GM12878 (cell line): Measurements from ENCODE around the gene UVSSA. TPM values are rescaled to one million over a fixed set of nuclear protein-coding genes. Genes with fewer than 3 reads are reported as not detected.

Experiments used
- ATAC-seq: fragments of 200-7000 bp; cut with Tn5 transposase; 3 replicates; pipeline ENCODE4 v1.9.1; 2020; ENCODE audit warnings: mild to moderate bottlenecking, moderate library complexity
- BruUV-seq: library from RNA; stranded (reverse); fragments of 400-500 nt; replicated peaks from 2 replicates; lab custom pipeline; 2021; lab: Mats Ljungman, UMichigan
- CTCF ChIA-PET: fragments of 300-600 bp; sonication (Branson Sonifier 250); formaldehyde crosslinking; extraction: SDS; loops from one replicate; lab custom pipeline; 2021; ENCODE audit warnings: inconsistent platforms; lab: Yijun Ruan, JAX
- POLR2A ChIA-PET: fragments of 350-600 bp; formaldehyde crosslinking; extraction: SDS; loops from one replicate; lab custom pipeline; 2021; ENCODE audit warnings: inconsistent platforms; lab: Charles Lee
- RAD21 ChIA-PET: fragments of 300-600 bp; sonication (Branson Sonifier 250); formaldehyde crosslinking; loops from one replicate; lab custom pipeline; 2023; ENCODE audit warnings: antibody characterized with exemption; ENCODE audit not compliant: unreplicated experiment; lab: Charles Lee
- SMC1A ChIA-PET: fragments of 300-600 bp; sonication (Branson Sonifier 250); formaldehyde crosslinking; loops from one replicate; lab custom pipeline; 2023; ENCODE audit not compliant: unreplicated experiment, uncharacterized antibody; lab: Charles Lee
- DNase-seq: peaks from one replicate; pipeline ENCODE4 v3.0.0-alpha.2; 2011; ENCODE audit warnings: low read depth, low spot score
- FAIRE-seq: peaks from 3 replicates; lab custom pipeline; 2011; peaks lifted over from hg19 to GRCh38; lab: Jason Lieb, UNC
- H2AFZ ChIP-seq: 2 replicates; pipeline ENCODE4 v1.6.0; 2011; ENCODE audit warnings: low read depth, low read length, control low read depth; ENCODE audit not compliant: control insufficient read depth
- H3K27ac ChIP-seq: 2 replicates; pipeline ENCODE4 v1.5.1; 2011; ENCODE audit warnings: control low read depth; ENCODE audit not compliant: control insufficient read depth, insufficient read depth
- H3K27me3 ChIP-seq, 2 experiments: replicated peaks in 1 of 2; 2 replicates each; pipeline versions ENCODE4 v1.6.0 to v1.6.1; 2011; ENCODE audit warnings: low read length in 1 of 2; ENCODE audit not compliant: control insufficient read depth in 2 of 2, insufficient read depth in 2 of 2
- H3K36me3 ChIP-seq, 2 experiments: 2 replicates each; pipeline ENCODE4 v1.5.1; 2011; ENCODE audit warnings: low read length in 1 of 2; ENCODE audit not compliant: control insufficient read depth in 2 of 2, insufficient read depth in 2 of 2
- H3K4me1 ChIP-seq: 2 replicates; pipeline ENCODE4 v1.6.1; 2011; ENCODE audit warnings: mild to moderate bottlenecking, low read length, moderate library complexity, mixed read lengths; ENCODE audit not compliant: control insufficient read depth, insufficient read depth
- H3K4me2 ChIP-seq: 2 replicates; pipeline ENCODE4 v1.6.0; 2011; ENCODE audit warnings: control low read depth; ENCODE audit not compliant: control insufficient read depth, insufficient read depth
- H3K4me3 ChIP-seq: fragments of 200-600 bp; sonication (generic); 2 replicates; pipeline ENCODE4 v1.5.1; 2016
- H3K79me2 ChIP-seq: 2 replicates; pipeline ENCODE4 v1.6.0; 2011; ENCODE audit warnings: low read length; ENCODE audit not compliant: control insufficient read depth, insufficient read depth
- H3K9ac ChIP-seq: 2 replicates; pipeline ENCODE4 v1.8.0; 2011; ENCODE audit warnings: low read length, control low read depth, mixed read lengths; ENCODE audit not compliant: control insufficient read depth, insufficient read depth
- H3K9me3 ChIP-seq: replicated peaks from 3 replicates; pipeline ENCODE4 v1.5.1; 2011; ENCODE audit warnings: mild to moderate bottlenecking, low read length; ENCODE audit not compliant: control insufficient read depth, insufficient read depth
- H4K20me1 ChIP-seq: 2 replicates; pipeline ENCODE4 v1.6.0; 2011; ENCODE audit not compliant: control insufficient read depth, insufficient read depth
- EZH2 ChIP-seq: IDR thresholded peaks from 2 replicates; pipeline ENCODE4 v1.6.1; 2012; ENCODE audit warnings: low read depth, mild to moderate bottlenecking, control low read depth, inconsistent platforms, low read length, borderline replicate concordance; ENCODE audit not compliant: control insufficient read depth
- GATAD2B ChIP-seq: fragments of 450-650 bp; conservative IDR thresholded peaks from 2 replicates; pipeline ENCODE4 v1.6.1; 2017; ENCODE audit warnings: low read depth, mild to moderate bottlenecking, moderate library complexity
- HDGF ChIP-seq: fragments of 450-650 bp; IDR thresholded peaks from 2 replicates; pipeline ENCODE4 v1.6.1; 2016; ENCODE audit warnings: antibody characterized with exemption
- IRF4 ChIP-seq: IDR thresholded peaks from 2 replicates; pipeline ENCODE4 v1.6.1; 2011; ENCODE audit warnings: low read depth, low read length
- MTA3 ChIP-seq: IDR thresholded peaks from 2 replicates; pipeline ENCODE4 v1.6.1; 2012; ENCODE audit warnings: low read length, inconsistent platforms, borderline replicate concordance
- MYC ChIP-seq: IDR thresholded peaks from 2 replicates; pipeline ENCODE4 v1.6.1; 2011; ENCODE audit warnings: mild to moderate bottlenecking, low read length, moderate library complexity, inconsistent platforms; ENCODE audit not compliant: insufficient read depth, insufficient replicate concordance, insufficient read length, severe bottlenecking
- POLR2A ChIP-seq: IDR thresholded peaks from 2 replicates; pipeline ENCODE4 v1.6.1; 2011; ENCODE audit warnings: low read depth, mild to moderate bottlenecking, low read length
- POLR2AphosphoS2 ChIP-seq: IDR thresholded peaks from 2 replicates; pipeline ENCODE4 v1.6.1; 2011; ENCODE audit warnings: low read depth, mild to moderate bottlenecking, low read length, improper control_type of control experiment, moderate library complexity
- WGBS: methylation state at CpG from one replicate; pipeline ENCODE4 v1.1.6; 2016; ENCODE audit warnings: low lambda C conversion rate; ENCODE audit not compliant: insufficient replicate concordance, insufficient coverage; ENCODE audit errors: missing lambda C conversion rate; 5-methylcytosine and 5-hydroxymethylcytosine counted together
- in situ Hi-C: fragments of 300-500 bp; cut with MboI; formaldehyde crosslinking; loops from 9 replicates; pipeline ENCODE4 v1.14.3; 2018; ENCODE audit warnings: mixed read lengths
- intact Hi-C: fragments of 100-400 bp; cut with micrococcal nuclease; formaldehyde crosslinking; loops from one replicate; pipeline ENCODE4 v1.14.2; 2022; ENCODE audit not compliant: unreplicated experiment
- polyA plus RNA-seq, 11 experiments: library from polyadenylated mRNA; depleted of rRNA in 4 of 11; unstranded in 6 of 11; stranded (reverse) in 5 of 11; fragments of >200 nt; fragmentation: Nextera tagmentation in 4 of 11; fragmentation: Illumina TruSeq in 1 of 11; extraction: Ambion mirVana in 4 of 11; extraction: Trizol in 1 of 11; gene quantifications; 1 replicate in 1 of 11; 2 replicates in 10 of 11; pipeline versions ENCODE4 v1.2.1 to v1.2.3, GENCODE V29; 2011 to 2016; ENCODE audit warnings: inconsistent platforms in 2 of 11, missing spikeins in 2 of 11, low read depth in 1 of 11
- total RNA-seq, 4 experiments: library from RNA; depleted of rRNA in 3 of 4; stranded (reverse); fragments of >200 nt in 3 of 4; fragmentation: Illumina TruSeq in 1 of 4; extraction: Trizol in 1 of 4; gene quantifications; 2 replicates each; pipeline versions ENCODE4 v1.2.1 to v1.2.3, GENCODE V29; 2013 to 2021
- TF ChIP-seq, protein P1 (sequence below): IDR thresholded peaks from 2 replicates; pipeline ENCODE4 v1.6.1; 2011; ENCODE audit warnings: low read depth, low read length, improper control_type of control experiment, borderline replicate concordance
- TF ChIP-seq, protein P2 (sequence below): fragments of 450-650 bp; formaldehyde crosslinking; IDR thresholded peaks from 2 replicates; pipeline ENCODE4 v1.4.0; 2020; ENCODE audit warnings: mild to moderate bottlenecking, moderate library complexity
- TF ChIP-seq, protein P3 (sequence below): IDR thresholded peaks from 2 replicates; pipeline ENCODE4 v1.6.1; 2012; ENCODE audit warnings: low read depth, low read length, improper control_type of control experiment

The UVSSA gene
- total and polyA plus RNA-seq, 10 of the 15 experiments (the other 5 are each of a cell fraction or from before 2014, with no cell fraction given), result 0.34 to 16.8 (median 3.6) TPM

DNA sequence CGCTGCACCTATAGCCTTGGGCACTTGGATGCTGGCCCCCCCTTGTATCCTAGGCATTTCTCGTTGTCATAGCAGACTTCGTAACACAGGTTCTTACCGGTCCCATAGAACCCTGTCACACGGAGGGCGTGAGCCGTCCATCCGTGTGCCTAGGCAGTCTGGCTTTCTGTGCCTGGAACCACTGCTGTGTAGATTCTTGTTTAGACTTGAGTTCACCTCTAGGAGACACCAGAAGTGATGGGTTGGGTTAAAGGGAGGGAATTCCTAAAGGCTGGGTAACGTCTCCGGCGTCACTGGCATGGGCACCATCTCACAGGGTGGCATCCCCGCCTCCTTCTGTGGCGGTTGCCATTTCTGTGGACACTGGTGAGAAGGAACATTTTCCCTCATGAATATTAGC, 72.7 kb downstream of the UVSSA start:
- POLR2A ChIA-PET, result no interaction called here
- H4K20me1 ChIP-seq, result no peaks in the 10 kb centered on the region
- no TSS peak for BruUV-seq
- H3K27me3 ChIP-seq, result no peaks in the 10 kb centered on the region
- intact Hi-C loops, result no loop called here
- H3K4me3 ChIP-seq, result no peak overlapping the region
- DNase-seq (no peak), FAIRE-seq (no peak), ATAC-seq (no peak)
- CTCF ChIA-PET, result no interaction called here
- no peak overlapping the region for H3K9ac ChIP-seq
- no peak overlapping the region for H3K4me2 ChIP-seq
- 56% methylated on average over 13 of the region's 13 CpGs for WGBS
- TF ChIP-seq, protein P1, sequence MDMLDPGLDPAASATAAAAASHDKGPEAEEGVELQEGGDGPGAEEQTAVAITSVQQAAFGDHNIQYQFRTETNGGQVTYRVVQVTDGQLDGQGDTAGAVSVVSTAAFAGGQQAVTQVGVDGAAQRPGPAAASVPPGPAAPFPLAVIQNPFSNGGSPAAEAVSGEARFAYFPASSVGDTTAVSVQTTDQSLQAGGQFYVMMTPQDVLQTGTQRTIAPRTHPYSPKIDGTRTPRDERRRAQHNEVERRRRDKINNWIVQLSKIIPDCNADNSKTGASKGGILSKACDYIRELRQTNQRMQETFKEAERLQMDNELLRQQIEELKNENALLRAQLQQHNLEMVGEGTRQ, result no peak
- TF ChIP-seq EZH2, result no peak
- TF ChIP-seq MTA3, result no peak
- TF ChIP-seq HDGF, result no peak
- TF ChIP-seq, protein P2, sequence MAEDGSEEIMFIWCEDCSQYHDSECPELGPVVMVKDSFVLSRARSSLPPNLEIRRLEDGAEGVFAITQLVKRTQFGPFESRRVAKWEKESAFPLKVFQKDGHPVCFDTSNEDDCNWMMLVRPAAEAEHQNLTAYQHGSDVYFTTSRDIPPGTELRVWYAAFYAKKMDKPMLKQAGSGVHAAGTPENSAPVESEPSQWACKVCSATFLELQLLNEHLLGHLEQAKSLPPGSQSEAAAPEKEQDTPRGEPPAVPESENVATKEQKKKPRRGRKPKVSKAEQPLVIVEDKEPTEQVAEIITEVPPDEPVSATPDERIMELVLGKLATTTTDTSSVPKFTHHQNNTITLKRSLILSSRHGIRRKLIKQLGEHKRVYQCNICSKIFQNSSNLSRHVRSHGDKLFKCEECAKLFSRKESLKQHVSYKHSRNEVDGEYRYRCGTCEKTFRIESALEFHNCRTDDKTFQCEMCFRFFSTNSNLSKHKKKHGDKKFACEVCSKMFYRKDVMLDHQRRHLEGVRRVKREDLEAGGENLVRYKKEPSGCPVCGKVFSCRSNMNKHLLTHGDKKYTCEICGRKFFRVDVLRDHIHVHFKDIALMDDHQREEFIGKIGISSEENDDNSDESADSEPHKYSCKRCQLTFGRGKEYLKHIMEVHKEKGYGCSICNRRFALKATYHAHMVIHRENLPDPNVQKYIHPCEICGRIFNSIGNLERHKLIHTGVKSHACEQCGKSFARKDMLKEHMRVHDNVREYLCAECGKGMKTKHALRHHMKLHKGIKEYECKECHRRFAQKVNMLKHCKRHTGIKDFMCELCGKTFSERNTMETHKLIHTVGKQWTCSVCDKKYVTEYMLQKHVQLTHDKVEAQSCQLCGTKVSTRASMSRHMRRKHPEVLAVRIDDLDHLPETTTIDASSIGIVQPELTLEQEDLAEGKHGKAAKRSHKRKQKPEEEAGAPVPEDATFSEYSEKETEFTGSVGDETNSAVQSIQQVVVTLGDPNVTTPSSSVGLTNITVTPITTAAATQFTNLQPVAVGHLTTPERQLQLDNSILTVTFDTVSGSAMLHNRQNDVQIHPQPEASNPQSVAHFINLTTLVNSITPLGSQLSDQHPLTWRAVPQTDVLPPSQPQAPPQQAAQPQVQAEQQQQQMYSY, result no peak
- TF ChIP-seq MYC, result no peak
- TF ChIP-seq, protein P3, sequence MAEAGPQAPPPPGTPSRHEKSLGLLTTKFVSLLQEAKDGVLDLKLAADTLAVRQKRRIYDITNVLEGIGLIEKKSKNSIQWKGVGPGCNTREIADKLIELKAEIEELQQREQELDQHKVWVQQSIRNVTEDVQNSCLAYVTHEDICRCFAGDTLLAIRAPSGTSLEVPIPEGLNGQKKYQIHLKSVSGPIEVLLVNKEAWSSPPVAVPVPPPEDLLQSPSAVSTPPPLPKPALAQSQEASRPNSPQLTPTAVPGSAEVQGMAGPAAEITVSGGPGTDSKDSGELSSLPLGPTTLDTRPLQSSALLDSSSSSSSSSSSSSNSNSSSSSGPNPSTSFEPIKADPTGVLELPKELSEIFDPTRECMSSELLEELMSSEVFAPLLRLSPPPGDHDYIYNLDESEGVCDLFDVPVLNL, result no peak
- no peak for TF ChIP-seq POLR2A
- no peak for TF ChIP-seq POLR2AphosphoS2
- TF ChIP-seq IRF4, result no peak
- TF ChIP-seq GATAD2B, result no peak
- no peaks in the 10 kb centered on the region for H3K4me1 ChIP-seq
- H3K27ac ChIP-seq, result no peak overlapping the region
- SMC1A ChIA-PET, result no interaction called here
- RAD21 ChIA-PET, result no interaction called here
- H3K9me3 ChIP-seq, result no peaks in the 10 kb centered on the region
- no peaks in the 10 kb centered on the region for H3K36me3 ChIP-seq
- no peaks in the 10 kb centered on the region for H3K79me2 ChIP-seq
- no peak overlapping the region for H2AFZ ChIP-seq
- in situ Hi-C loops, result no loop called here
